Neuron (in vitro differentiated cells): ENCODE data around the gene WWC1.

Experiments
- H2AFZ ChIP-seq: one replicate; pipeline ENCODE4 v1.6.1; 2013; ENCODE audit warnings: low read depth, mild to moderate bottlenecking, inconsistent platforms, low read length, moderate library complexity
- H3K27me3 ChIP-seq: one replicate; pipeline ENCODE4 v1.6.1; 2013; ENCODE audit warnings: low read length; ENCODE audit not compliant: insufficient read depth
- H3K36me3 ChIP-seq: one replicate; pipeline ENCODE4 v1.6.1; 2013; ENCODE audit warnings: low read length; ENCODE audit not compliant: insufficient read depth
- H3K4me1 ChIP-seq: one replicate; pipeline ENCODE4 v1.6.1; 2013; ENCODE audit warnings: low read length; ENCODE audit not compliant: insufficient read depth
- H3K4me3 ChIP-seq: 2 replicates; pipeline ENCODE4 v1.5.1; 2013; ENCODE audit warnings: mild to moderate bottlenecking, low read length, moderate library complexity
- H3K9me3 ChIP-seq: one replicate; pipeline ENCODE4 v1.6.1; 2013; ENCODE audit warnings: low read length

The WWC1 gene

DNA sequence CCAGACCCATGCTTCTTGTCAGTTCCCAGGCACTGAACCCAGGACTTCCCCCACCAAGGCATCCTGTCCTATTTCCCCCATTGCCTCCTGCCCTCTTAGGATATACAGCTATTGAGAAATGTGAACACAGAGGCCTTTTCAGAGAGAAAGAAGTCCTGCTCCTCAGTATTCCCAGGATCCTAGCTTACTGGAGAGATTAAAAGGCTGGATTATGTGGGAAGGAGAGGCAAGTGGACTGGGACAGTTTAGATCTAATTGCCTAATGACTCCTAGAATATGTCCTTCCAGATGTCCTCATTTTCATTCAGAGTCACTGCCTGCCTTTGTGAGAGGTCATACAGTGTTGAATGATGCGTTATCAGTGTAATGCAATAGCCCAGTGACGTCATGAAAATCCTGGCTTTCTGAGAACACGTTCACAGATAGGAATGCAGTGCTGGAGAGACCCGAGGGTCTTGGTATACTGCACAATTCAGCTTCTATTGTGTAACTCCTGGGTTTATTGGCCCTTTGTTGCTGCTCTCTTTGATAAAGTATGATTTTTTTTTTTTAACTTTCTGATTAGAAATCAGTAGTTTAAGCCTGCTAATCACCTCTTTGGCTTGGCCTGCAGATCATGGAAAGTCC, 26.2 kb downstream of the WWC1 start:
- Histone ChIP-seq H3K4me1 (peaks cover 48% of the 10 kb centered on the region), H3K27me3 (no peaks in the 10 kb centered on the region), H3K4me3 (no peak overlapping the region), H3K9me3 (no peaks in the 10 kb centered on the region), H3K36me3 (peaks cover 2% of the 10 kb centered on the region), H2AFZ (no peak overlapping the region)

GRCh38 chr5:168318240-168318639, 26.8 kb downstream of the WWC1 start:
- H3K4me1 ChIP-seq = peaks cover 48% of the 10 kb centered on the region
- no peak overlapping the region for H3K4me3 ChIP-seq
- peaks cover 2% of the 10 kb centered on the region for H3K36me3 ChIP-seq
- no peaks in the 10 kb centered on the region for H3K27me3 ChIP-seq
- H2AFZ ChIP-seq = no peak overlapping the region
- no peaks in the 10 kb centered on the region for H3K9me3 ChIP-seq

- H2AFZ ChIP-seq = no peak overlapping the region
- peaks cover 42% of the 10 kb centered on the region for H3K4me1 ChIP-seq
- no peak overlapping the region for H3K4me3 ChIP-seq
- no peaks in the 10 kb centered on the region for H3K9me3 ChIP-seq
- H3K27me3 ChIP-seq = no peaks in the 10 kb centered on the region
- peaks cover 2% of the 10 kb centered on the region for H3K36me3 ChIP-seq
Measured at GRCh38 chr5:168319774-168320173, 28.3 kb downstream of the WWC1 start.

- no peaks in the 10 kb centered on the region for H3K27me3 ChIP-seq
- no peak overlapping the region for H2AFZ ChIP-seq
- peaks cover 32% of the 10 kb centered on the region for H3K4me1 ChIP-seq
- no peaks in the 10 kb centered on the region for H3K9me3 ChIP-seq
- H3K4me3 ChIP-seq = no peak overlapping the region
- H3K36me3 ChIP-seq = peaks cover 2% of the 10 kb centered on the region
Measured at GRCh38 chr5:168320805-168321204, 29.4 kb downstream of the WWC1 start.

GRCh38 chr5:168324859-168325630, 33.6 kb downstream of the WWC1 start:
- Histone ChIP-seq H3K4me1 (peaks cover 8% of the 10 kb centered on the region), H3K36me3 (peaks cover 2% of the 10 kb centered on the region), H3K4me3 (no peak overlapping the region), H3K27me3 (no peaks in the 10 kb centered on the region), H2AFZ (no peak overlapping the region), H3K9me3 (no peaks in the 10 kb centered on the region)

GRCh38 chr5:168327019-168327421, 35.6 kb downstream of the WWC1 start:
- Histone ChIP-seq H3K36me3 (no peaks in the 10 kb centered on the region), H2AFZ (no peak overlapping the region)

DNA sequence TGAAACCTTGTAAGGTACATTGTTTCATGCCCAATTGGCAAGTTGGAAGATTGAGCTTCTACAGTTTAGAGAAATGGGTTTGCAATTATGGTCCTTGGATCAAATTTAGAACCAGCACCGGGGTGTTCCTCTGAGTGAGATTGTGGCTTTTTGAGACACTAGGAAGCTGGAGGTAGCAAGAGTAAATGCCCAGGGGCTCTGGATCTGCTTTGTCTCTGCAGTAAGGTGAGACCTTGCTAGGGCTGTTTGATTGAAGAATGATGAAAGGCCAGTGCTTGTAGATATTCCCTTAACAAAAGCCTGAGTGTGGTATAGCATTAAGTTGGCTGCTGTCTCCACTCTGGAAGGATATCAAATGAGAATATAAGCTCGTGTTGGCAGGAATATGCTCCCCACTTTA, 36.0 kb downstream of the WWC1 start:
- Histone ChIP-seq H3K36me3 (no peaks in the 10 kb centered on the region), H3K9me3 (no peaks in the 10 kb centered on the region), H2AFZ (no peak overlapping the region), H3K4me1 (peaks cover 12% of the 10 kb centered on the region), H3K4me3 (no peak overlapping the region), H3K27me3 (no peaks in the 10 kb centered on the region)

More at GRCh38 chr5:168327019-168327421, 35.6 kb downstream of the WWC1 start:
- Histone ChIP-seq H3K4me3 (no peak overlapping the region), H3K27me3 (no peaks in the 10 kb centered on the region), H3K9me3 (no peaks in the 10 kb centered on the region), H3K4me1 (peaks cover 12% of the 10 kb centered on the region)

- no peaks in the 10 kb centered on the region for H3K9me3 ChIP-seq
- no peak overlapping the region for H3K4me3 ChIP-seq
- no peaks in the 10 kb centered on the region for H3K27me3 ChIP-seq
- H2AFZ ChIP-seq = no peak overlapping the region
- H3K4me1 ChIP-seq = peaks cover 13% of the 10 kb centered on the region
- no peaks in the 10 kb centered on the region for H3K36me3 ChIP-seq
Measured at GRCh38 chr5:168327994-168328393, 36.5 kb downstream of the WWC1 start.

DNA sequence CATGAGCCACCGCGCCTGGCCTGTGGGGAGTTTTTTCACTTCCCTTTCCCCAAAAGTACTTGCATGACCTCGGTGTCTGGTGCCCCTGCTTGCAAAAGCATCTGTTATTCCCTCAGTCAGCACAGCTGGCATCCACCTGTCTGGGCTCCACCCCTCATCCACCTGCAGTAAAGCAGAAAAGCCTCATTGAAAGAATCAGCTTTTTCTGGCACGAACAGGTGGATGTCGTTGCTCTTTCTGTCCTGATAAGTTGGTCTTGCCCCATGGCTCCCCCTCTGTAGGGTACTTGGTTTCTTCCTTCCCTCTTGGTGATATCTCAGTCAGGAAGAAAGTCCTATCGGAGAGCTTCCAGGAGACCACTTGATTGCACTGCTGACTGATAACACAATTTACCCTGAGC, 37.4 kb downstream of the WWC1 start:
- Histone ChIP-seq H3K36me3 (no peaks in the 10 kb centered on the region), H3K27me3 (no peaks in the 10 kb centered on the region), H3K4me1 (peaks cover 21% of the 10 kb centered on the region), H3K9me3 (no peaks in the 10 kb centered on the region), H3K4me3 (no peak overlapping the region), H2AFZ (no peak overlapping the region)

DNA sequence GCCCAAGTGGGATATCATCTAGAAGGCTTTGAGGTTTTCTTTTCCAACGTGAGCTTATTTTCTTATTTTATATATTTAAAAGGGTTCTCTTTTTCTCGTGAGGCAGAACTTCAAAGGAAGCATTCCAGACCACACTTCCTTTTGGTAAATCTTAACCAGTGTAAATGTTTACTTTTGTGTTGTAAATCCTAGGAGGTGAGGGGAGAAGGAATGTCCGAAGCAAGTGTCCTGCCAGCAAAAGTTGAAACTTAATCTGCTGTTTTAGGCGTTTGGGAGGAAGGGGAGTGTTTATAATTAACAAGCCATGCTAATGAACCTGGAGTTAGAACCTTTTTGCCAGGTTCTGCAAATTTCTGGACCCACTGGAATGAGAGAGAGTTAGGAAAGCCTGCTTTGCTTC, 37.9 kb downstream of the WWC1 start:
- Histone ChIP-seq H2AFZ (no peak overlapping the region), H3K4me1 (peaks cover 26% of the 10 kb centered on the region), H3K36me3 (no peaks in the 10 kb centered on the region), H3K4me3 (no peak overlapping the region), H3K9me3 (no peaks in the 10 kb centered on the region), H3K27me3 (no peaks in the 10 kb centered on the region)

DNA sequence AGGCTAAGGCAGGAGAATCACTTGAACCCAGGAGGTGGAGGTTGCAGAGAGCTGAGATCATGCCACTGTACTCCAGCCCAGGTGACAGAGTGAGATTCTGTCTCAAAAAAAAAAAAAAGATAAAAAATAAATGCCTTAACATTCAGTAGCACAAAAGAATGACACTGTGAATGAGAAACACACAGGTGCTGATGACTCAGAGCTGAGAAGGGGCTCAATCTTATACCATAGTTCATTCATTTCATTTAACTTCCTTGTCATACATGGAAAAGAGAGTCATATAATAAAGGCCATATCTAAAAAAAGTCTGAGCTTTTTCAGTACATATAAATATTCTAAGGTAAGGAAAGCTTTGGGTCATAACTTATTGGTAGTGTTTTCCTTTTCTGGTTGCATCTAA, 40.6 kb downstream of the WWC1 start:
- Histone ChIP-seq H3K36me3 (no peaks in the 10 kb centered on the region), H3K9me3 (no peaks in the 10 kb centered on the region), H3K4me3 (no peak overlapping the region)

GRCh38 chr5:168334280-168334679, 42.8 kb downstream of the WWC1 start:
- Histone ChIP-seq H2AFZ (no peak overlapping the region), H3K9me3 (no peaks in the 10 kb centered on the region), H3K36me3 (no peaks in the 10 kb centered on the region), H3K4me1 (peaks cover 44% of the 10 kb centered on the region), H3K27me3 (no peaks in the 10 kb centered on the region), H3K4me3 (peak overlapping the region; percentile 25)

More for the DNA sequence above, 40.6 kb downstream of the WWC1 start:
- Histone ChIP-seq H3K4me1 (peaks cover 42% of the 10 kb centered on the region), H2AFZ (no peak overlapping the region), H3K27me3 (no peaks in the 10 kb centered on the region)

DNA sequence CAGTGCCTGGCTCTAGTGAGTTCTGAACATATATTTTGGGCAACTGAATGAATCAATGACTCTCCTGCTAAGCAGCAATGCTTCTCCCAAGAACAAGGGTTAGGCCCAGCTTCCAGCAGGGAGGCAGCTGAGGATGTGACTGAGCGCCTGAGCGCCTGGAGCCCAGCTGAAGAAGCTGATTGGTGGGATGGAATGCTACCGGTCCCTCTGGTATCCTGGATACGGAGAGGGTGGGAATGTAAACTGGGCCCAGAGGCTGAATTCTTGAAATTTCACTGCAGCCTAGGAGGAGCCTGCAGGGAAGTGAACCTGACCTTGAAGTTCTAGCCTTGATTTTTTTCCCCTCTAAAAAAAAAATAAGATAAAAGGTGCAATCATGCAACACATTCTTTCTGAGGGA, 43.2 kb downstream of the WWC1 start:
- peak overlapping the region; percentile 25 for H3K4me3 ChIP-seq
- no peak overlapping the region for H2AFZ ChIP-seq
- peaks cover 47% of the 10 kb centered on the region for H3K4me1 ChIP-seq
- no peaks in the 10 kb centered on the region for H3K27me3 ChIP-seq
- H3K9me3 ChIP-seq = no peaks in the 10 kb centered on the region
- H3K36me3 ChIP-seq = no peaks in the 10 kb centered on the region
